Measurements from ENCODE around the gene PDZK1IP1.

- TF ChIP-seq CTCF (IDR thresholded peaks at IDR 0.05; ENCODE audit: low read depth, low read length, missing input control) (no peak), SP1 (IDR thresholded peaks at IDR 0.05) (no peak), HNF4G (IDR thresholded peaks at IDR 0.05) (no peak), EGR1 (IDR thresholded peaks at IDR 0.05; ENCODE audit: low read depth in 2 of 2) (no peak), REST (IDR thresholded peaks at IDR 0.05) (no peak), GABPA (IDR thresholded peaks at IDR 0.05 in 1 of 2, conservative IDR thresholded peaks at IDR 0.05 in 1 of 2) (no peak), MAX (IDR thresholded peaks at IDR 0.05) (no peak), RAD21 (IDR thresholded peaks at IDR 0.05) (no peak), FOXA1 (IDR thresholded peaks at IDR 0.05) (no peak), ZBTB33 (IDR thresholded peaks at IDR 0.05) (no peak), JUND (IDR thresholded peaks at IDR 0.05) (no peak), YY1 (IDR thresholded peaks at IDR 0.05) (no peak)
Observed at GRCh38 chr1:47229031-47229885, 39.4 kb upstream of the PDZK1IP1 start.
